Activated CD8-positive, alpha-beta memory T cell treated with anti-CD3 and anti-CD28 coated beads for 36 hours (primary cell): Measurements from ENCODE around the gene SPATC1L. TPM values are rescaled to one million over a fixed set of nuclear protein-coding genes. Genes with fewer than 3 reads are reported as not detected.
"Not testable (repeated sequence)": the region's sequence is repeated elsewhere in the genome, so short reads cannot be mapped to it uniquely, and the experiment has no call there.

Experiments used
- CTCF ChIA-PET: fragments of 350-600 bp; sonication (Branson Sonifier 250); formaldehyde crosslinking; loops from one replicate; lab custom pipeline; 2021; ENCODE audit warnings: antibody characterized with exemption; lab: Charles Lee
- POLR2A ChIA-PET: fragments of 350-600 bp; sonication (Branson Sonifier 250); formaldehyde crosslinking; loops from one replicate; lab custom pipeline; 2021; ENCODE audit warnings: antibody characterized with exemption; lab: Charles Lee
- total RNA-seq, 2 experiments: library from RNA; stranded (reverse); gene quantifications; one replicate each; pipeline ENCODE4 v1.2.3, GENCODE V29; 2021

The SPATC1L gene
- total RNA-seq, 2 experiments from 2014 or later = 5.0 to 5.9 TPM

DNA sequence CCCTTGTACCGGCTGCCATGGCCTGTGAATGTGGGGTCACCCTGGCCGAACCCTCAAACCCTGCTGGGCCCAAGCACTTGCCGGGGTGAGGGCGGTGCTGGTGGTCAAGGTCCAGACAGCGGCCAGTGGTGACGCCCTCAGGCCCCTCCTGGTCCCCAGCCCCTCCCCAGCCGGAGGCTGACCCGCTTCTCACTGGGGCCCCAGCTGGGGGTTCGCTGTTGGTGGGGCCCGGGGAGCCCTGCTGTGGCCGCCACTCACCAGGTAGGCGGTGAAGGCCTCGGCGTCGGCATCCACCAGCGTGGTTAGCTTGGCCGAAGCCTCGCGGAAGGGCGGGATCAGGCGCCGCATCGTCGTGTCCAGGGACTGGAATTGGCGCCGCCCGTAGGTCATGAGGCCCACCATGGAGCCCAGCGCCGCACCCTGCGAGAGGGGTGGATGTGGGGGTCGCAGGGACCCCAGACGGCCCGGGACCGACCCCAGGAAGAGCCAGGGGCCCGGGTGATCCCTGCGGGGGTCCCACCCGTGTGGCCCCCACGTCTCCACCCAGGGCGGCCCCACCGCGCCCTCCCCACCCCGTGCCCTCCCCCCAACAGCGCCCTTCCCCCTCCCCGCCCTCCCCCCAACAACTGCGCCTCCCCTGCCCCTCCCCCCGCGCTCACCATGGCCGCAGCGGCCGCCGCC is 39.0 kb downstream of the SPATC1L start:
- CTCF ChIA-PET = no interaction called here

DNA sequence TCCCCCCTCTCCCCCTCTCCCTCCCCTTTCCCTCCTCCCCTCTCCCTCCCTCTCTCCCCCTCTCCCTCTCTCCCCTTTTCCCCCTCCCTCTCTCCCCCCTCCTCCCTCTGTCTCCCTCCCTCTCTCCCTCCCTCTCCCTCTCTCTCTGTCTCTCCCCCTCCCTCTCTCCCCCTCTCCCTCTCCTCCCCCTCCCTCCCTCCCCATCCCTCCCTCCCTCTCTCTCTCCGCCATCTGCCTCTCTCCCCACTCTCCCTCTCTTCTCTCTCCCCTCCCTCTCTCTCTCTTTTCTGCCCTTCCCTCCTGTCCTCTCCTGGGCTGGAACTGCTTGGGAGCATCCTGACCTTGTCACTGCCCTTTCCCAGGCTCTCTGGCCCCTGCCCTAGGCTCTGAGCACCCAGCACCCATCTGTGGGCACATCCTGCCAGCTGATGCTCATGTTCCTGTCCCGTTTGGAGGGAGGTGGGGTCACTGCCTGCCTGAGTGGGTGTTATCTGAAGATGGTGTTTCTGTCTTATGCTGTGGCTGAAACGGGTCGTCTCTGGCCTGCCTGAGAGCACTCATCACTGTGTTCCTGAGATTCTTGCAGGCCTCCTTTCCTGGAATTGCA is 39.7 kb downstream of the SPATC1L start:
- CTCF ChIA-PET = interaction anchor here (0.6 to 1.8 kb wide), 7 partner anchors 8 to 207 kb away, joined by 3 to 13 read pairs (median 4); no protein-coding TSS in a partner anchor
- POLR2A ChIA-PET = interaction anchor here (0.6 kb wide), 1 partner anchor 282 kb away, joined by 3 read pairs; no protein-coding TSS in a partner anchor

More for the DNA sequence above, 39.0 kb downstream of the SPATC1L start:
- POLR2A ChIA-PET = no interaction called here

DNA sequence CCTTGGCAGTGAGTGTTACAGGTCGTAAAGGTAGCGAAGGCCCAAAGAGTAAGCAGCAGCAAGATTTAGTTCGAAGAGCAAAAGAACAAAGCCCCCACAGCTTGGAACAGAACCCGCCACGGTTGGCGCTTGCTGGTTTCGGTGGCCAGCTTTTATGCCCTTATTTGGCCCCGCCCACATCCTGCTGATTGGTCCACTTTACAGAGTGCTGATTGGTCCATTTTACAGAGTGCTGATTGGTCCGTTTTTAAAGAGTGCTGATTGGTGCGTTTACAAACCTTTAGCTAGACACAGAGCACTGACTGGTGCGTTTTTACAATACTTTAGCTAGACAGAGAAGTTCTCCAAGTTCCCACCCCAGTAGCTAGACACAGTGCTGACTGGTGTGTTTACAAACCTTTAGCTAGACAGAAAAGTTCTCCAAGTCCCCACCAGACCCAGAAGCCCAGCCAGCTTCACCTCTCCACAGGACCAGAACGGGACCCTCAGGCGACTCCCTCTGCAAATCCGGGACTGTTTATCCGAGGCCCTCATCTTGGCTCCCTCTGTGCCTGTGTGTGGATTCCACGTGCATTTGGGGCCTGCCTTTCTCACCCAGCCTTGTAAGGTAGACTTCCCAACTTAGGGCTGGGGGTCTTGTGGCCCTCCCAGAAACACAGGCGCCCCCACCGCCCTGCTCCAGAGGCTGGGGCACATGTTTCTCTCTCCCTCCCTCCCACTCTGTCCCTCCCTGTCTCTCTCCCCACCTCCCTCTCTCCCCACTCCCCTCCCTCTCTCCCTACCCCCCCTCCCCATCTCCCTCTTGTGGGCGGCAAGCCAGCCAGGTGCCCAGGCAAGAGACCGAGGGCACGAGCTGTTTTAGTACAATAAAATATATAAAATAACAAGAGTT is 41.4 kb downstream of the SPATC1L start:
- CTCF ChIA-PET = interaction anchor here (0.8 to 1.8 kb wide), 17 partner anchors 10 to 281 kb away, joined by 3 to 13 read pairs (median 3); no protein-coding TSS in a partner anchor
- POLR2A ChIA-PET = interaction anchor here (0.5 to 1.3 kb wide), 4 partner anchors 35 to 317 kb away, joined by 4 to 7 read pairs (median 6); no protein-coding TSS in a partner anchor

DNA sequence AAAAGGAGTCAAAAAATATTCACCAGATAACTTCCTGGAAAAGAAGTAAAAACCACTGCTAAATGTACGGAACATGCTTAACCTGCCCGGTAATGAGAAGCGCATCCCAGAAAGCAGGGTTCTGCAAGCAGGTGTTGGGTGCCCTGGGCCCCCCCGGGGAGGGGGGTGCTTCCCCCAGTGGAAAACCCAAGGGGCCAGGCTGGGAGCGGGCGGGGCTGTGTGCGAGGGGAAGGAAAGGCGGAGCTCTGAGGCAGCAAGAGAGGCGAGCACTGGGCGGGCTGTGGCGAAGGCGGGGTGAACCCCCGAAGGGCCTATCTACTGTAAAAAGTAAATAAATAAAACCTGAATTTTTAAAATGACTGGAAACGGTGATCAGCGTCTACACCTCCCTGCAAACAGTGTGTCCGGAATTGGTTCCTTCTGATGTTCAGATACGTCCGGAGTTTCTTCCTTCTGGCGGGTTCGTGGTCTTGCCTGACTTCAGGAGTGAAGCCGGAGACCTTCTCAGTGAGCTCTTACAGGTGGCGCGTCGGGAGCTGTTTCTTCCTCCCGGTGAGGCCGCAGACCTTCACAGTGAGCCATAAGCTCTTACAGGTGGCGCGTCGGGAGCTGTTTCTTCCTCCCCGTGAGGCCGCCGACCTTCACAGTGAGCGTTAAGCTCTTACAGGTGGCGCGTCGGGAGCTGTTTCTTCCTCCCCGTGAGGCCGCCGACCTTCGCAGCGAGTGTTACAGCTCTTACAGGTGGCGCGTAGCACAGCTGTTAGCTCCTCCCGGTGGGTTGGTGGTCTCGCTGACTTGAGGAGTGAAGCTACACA is 42.3 kb downstream of the SPATC1L start:
- POLR2A ChIA-PET = no interaction called here
- CTCF ChIA-PET = interaction anchor here (1.0 kb wide), 2 partner anchors 12 to 172 kb away, joined by 3 read pairs; no protein-coding TSS in a partner anchor

DNA sequence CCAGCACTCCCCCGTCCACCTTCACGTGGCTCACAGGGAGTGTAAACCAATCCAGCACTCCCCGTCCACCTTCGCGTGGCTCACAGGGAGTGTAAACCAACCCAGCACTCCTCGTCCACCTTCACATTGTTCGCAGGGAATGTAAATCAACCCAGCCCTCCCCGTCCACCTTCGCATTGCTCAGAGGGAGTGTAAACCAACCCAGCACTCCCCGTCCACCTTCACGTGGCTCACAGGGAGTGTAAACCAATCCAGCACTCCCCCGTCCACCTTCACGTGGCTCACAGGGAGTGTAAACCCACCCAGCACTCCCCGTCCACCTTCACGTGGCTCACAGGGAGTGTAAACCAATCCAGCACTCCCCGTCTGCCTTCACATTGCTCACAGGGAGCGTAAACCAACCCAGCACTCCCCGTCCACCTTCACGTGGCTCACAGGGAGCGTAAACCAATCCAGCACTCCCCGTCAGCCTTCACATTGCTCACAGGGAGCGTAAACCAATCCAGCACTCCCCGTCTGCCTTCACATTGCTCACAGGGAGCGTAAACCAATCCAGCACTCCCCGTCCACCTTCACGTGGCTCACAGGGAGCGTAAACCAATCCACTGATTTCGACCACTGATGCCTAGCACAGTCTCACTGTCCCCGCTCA is 43.8 kb downstream of the SPATC1L start:
- POLR2A ChIA-PET, CTCF ChIA-PET: not testable (repeated sequence)

DNA sequence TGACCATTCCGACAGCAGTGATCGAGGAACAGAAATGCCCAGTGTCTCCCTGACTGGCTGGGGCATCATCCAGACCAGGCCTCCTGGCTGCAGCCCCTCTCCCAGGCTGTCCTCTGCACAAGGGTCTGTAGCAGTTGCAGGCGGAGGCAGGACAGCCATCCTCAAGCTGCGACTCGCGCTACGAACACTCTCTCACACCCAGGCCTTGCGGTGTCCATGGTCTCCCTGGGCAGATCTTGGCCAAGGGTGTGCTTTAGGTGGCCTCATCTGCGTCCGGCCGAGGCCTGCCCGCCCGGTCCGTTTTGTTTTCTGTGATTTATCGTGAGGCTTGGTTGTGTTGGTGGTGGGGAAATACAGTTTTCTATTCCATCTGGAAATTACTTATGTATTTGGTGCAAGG is 44.6 kb downstream of the SPATC1L start:
- CTCF ChIA-PET = no interaction called here
- POLR2A ChIA-PET = no interaction called here

DNA sequence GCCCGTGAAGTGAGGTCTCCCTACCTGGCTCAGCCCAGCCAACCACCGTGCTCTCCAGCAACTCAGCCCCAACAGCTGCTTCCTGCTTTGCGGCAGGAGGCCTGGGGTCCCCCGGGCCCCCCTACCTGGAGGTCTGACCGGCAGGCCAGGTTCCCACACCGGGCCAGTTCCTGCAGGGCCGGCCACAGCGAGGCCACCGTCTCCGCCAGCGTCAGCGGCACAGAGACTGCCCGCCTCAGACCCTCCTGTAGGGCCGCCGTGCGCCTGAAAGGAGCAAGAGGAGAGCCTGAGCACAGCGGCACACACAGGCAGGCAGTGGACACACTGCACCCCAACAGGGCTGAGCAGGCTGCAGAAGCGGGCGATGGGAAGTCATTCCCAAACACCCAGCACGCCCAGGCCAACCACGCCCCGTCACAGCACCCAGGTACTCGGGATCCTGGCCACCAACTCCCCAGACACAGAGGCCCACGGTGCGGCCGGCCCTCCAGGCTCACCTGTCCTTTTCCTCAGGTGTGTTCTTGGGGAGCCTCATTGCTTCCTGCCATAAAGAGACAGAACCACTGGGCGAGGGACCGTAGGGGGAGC is 45.8 kb downstream of the SPATC1L start:
- POLR2A ChIA-PET = no interaction called here
- CTCF ChIA-PET = interaction anchor here (0.5 kb wide), 1 partner anchor 145 kb away, joined by 3 read pairs; no protein-coding TSS in a partner anchor

DNA sequence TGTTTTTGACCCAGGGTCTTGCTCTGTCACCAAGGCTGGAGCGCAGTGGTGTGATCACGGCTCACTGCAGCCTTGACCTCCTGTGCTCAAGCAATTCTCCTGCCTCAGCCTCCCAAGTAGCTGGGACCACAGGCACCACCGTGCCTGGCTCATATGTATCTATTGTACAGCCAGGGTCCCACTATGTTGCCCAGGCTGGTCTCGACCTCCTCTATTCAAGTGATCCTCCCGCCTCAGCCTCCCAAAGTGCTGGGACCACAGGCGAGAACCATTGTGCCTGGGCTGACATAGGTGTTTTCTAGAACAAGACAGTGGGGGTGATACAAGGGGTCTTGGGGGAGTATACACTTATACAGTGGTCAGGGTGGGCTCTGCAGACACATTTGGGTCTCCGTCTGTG is 46.4 kb downstream of the SPATC1L start:
- POLR2A ChIA-PET = no interaction called here
- CTCF ChIA-PET = no interaction called here

DNA sequence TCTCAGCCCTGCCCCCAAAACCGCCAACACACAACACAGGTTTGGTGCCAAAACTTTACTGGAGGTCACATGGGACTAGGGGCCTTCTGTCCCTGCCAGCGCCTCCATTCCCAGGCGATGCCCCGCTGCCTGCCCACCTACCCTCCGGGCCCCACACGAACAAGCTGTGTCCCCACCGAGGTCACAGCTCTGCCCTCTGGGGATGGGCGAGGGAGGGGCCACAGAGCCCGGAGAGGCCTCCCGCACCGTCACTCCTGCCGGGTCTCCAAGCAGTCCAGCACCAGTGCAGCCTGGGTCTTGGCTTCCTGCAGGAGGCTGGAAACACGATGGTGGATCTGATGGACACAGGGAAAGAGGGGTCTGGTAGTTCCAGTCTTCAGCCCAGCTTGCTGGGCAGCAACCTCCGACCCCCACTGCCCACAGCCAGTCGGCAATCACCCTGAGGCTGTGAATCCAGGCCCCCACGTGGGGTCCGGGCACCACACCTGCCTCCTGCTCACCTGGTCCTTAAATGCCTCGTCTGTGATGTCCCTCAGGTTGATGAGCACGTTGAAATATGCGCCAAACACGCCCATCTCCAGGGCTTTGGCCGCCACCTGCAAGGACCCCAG is 47.4 kb downstream of the SPATC1L start:
- CTCF ChIA-PET = no interaction called here

DNA sequence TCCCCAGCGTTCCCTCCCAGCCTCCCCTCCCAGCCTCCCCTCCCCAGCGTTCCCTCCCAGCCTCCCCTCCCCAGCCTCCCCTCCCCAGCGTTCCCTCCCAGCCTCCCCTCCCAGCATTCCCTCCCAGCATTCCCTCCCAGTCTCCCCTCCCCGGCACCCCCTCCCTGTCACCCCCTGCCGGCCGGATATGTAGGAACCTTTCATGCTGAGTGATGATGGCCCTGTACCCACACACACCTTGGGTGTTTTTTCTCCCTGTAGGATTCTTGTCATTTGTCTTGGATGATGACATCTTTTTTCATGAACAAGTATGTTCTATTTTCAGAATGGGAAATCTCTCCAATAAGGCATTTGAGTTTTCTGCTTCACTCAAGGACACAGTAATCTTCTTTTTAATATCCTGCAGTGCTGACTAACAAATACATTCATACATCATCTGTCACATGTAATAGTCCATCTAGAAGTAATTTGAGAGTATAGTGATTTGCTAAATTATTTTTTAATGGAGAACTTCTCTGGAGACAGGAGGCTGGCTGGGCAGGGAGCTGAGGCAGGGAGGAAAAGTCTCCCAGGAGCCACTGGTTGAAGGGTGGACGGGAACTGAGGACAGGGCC is 48.4 kb downstream of the SPATC1L start:
- POLR2A ChIA-PET = no interaction called here
- CTCF ChIA-PET = no interaction called here

More for the DNA sequence above, 47.4 kb downstream of the SPATC1L start:
- POLR2A ChIA-PET = no interaction called here

DNA sequence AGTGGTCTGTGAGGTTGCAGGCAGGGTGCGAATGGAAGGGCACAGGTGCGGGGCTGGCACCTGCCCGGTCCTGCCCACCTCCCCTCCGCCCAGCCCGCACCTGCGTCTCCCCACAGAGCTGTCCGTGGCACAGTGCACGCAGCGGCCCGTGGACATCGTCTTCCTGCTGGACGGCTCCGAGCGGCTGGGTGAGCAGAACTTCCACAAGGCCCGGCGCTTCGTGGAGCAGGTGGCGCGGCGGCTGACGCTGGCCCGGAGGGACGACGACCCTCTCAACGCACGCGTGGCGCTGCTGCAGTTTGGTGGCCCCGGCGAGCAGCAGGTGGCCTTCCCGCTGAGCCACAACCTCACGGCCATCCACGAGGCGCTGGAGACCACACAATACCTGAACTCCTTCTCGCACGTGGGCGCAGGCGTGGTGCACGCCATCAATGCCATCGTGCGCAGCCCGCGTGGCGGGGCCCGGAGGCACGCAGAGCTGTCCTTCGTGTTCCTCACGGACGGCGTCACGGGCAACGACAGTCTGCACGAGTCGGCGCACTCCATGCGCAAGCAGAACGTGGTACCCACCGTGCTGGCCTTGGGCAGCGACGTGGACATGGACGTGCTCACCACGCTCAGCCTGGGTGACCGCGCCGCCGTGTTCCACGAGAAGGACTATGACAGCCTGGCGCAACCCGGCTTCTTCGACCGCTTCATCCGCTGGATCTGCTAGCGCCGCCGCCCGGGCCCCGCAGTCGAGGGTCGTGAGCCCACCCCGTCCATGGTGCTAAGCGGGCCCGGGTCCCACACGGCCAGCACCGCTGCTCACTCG is 52.2 kb downstream of the SPATC1L start:
- POLR2A ChIA-PET = no interaction called here
- CTCF ChIA-PET = interaction anchor here (1.4 kb wide), 1 partner anchor 21 kb away, joined by 3 read pairs; no protein-coding TSS in a partner anchor

DNA sequence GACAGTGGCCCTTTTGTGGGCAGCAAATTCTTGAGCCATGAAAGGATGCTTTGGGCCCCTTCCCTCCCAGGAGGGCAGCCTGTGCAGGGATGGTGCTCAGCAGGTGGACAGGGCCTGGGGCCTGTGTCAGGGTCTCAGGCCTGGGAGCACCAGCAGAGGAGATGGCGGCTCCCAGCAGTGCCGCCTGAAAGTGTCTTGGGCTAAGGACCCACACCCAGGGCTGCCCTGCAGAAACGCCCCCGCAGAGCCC is 52.7 kb downstream of the SPATC1L start:
- POLR2A ChIA-PET = no interaction called here
- CTCF ChIA-PET = interaction anchor here (1.4 kb wide), 1 partner anchor 21 kb away, joined by 3 read pairs; no protein-coding TSS in a partner anchor

DNA sequence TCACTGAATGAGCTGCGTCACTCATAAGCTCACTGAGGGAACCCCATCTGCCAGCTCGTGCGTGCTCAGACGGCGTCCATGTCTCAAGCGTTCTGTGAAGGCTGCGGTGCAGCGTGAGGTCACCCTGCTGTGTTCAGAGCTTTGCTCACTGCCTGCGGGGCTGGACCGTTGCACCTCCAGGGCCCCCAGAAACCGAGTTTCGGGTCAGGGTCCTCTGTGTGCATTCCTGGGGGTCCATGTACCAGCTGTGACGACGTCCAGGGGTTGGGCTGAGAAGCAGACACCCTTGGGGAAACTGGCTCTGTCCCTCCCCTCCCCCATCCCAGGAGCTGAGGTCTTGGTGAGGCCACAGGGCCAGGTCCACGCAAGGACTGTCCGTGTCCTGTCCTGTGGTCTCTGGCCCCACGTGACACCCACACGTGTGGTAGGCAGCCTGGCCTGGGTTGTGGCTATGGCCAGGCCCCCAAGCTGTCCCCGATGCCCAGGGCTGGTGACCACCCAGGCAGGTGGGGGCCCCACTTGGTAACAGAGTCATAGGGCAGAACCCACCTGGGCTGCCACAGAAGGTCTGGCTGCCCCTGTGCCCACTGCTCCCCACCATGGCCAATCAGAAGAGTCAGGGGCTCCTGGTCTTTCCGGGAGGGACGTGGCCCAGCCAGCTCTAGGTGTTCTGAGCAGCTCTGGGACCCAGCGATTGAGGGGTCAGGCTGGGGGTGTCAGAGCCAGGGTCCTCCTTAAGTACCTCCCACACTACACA is 53.2 kb downstream of the SPATC1L start:
- POLR2A ChIA-PET = no interaction called here
- CTCF ChIA-PET = interaction anchor here (1.1 to 1.4 kb wide), 2 partner anchors 13 to 22 kb away, joined by 3 to 4 read pairs; no protein-coding TSS in a partner anchor

DNA sequence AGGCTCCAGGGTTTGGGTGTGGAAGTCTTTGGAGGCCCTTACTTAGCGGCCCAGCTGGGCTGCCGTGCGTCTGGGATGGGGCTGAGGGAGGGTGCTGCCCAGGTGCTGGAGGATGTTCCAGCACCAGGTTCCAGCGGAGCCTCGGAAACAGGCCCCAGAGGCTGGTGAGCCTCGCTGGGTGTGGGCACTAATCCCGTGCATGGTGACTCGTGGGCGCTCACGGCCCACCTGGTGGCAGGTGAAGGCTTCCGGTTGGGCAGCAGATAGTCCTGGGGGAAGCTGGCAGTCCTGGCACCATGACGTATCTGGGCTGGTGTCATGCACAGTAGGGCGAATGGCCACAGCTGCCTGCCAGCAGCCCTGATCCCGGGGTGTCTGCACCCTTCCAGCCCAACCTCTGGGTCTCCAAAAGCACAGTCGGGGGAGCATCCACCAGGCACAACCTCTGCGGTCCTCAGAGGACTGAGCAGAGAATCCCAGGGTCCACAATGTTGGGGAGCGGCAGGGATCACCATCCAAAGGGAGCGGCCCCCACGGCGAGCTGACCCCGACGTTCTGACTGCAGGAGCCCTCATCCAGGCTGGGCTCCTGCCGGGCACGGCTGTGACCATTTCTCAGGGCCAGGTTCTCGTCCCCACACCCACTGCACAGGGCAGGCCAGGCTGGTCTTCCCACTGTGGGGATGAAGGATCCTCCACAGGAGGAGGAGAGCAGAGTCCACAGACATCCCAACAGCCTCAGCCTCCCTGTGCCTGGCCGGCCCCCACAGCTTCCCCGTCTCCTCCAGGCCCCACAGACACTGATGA is 54.2 kb downstream of the SPATC1L start:
- POLR2A ChIA-PET = no interaction called here
- CTCF ChIA-PET = interaction anchor here (1.1 kb wide), 1 partner anchor 14 kb away, joined by 4 read pairs; no protein-coding TSS in a partner anchor
